Peyer's patch (tissue), 4 donors: ENCODE results near the gene TSPAN4. TPM values are rescaled to one million over a fixed set of nuclear protein-coding genes. Genes with fewer than 3 reads are reported as not detected.

Experiments used
- DNase-seq, 3 donors: peaks; one replicate each; pipeline ENCODE4 v3.0.0-alpha.2; 2017 to 2019
- H3K27ac ChIP-seq, 4 donors: fragments of 200-600 bp; sonication (generic); one replicate each; pipeline ENCODE4 v1.5.1; 2016 to 2019
- H3K27me3 ChIP-seq, 2 donors: fragments of 200-600 bp; sonication (generic); one replicate each; pipeline ENCODE4 v1.5.1; 2019
- H3K36me3 ChIP-seq, 3 donors: fragments of 200-600 bp; sonication (generic); one replicate each; pipeline ENCODE4 v1.5.1; 2016 to 2019
- H3K4me1 ChIP-seq, 4 donors: fragments of 200-600 bp; sonication (generic); one replicate each; pipeline ENCODE4 v1.5.1; 2016 to 2019
- H3K4me3 ChIP-seq, 4 donors: fragments of 200-600 bp; sonication (generic); 1 replicate in 3 of 4; 2 replicates in 1 of 4; pipeline ENCODE4 v1.5.1; 2016 to 2019; ENCODE audit warnings: mild to moderate bottlenecking in 1 of 4
- H3K9me3 ChIP-seq, 4 donors: fragments of 200-600 bp; sonication (generic); one replicate each; pipeline ENCODE4 v1.5.1; 2016 to 2019; ENCODE audit warnings: mild to moderate bottlenecking in 1 of 4
- CTCF ChIP-seq, 6 experiments: fragments of 450-650 bp in 4 of 6; fragments of 200-600 bp in 2 of 6; sonication (generic) in 1 of 6; IDR thresholded peaks; one replicate each; pipeline ENCODE4 v1.5.1; 2017 to 2019; ENCODE audit warnings: antibody characterized with exemption in 6 of 6, mild to moderate bottlenecking in 3 of 6, moderate library complexity in 1 of 6
- POLR2A ChIP-seq, 2 donors: fragments of 450-650 bp; IDR thresholded peaks; one replicate each; pipeline ENCODE4 v1.5.1; 2017; ENCODE audit warnings: antibody characterized with exemption in 2 of 2, mild to moderate bottlenecking in 2 of 2, moderate library complexity in 2 of 2
- total RNA-seq, 4 donors: library from RNA; depleted of rRNA; stranded (reverse); fragments of >200 nt; gene quantifications; one replicate each; pipeline ENCODE4 v1.1.0, GENCODE V29; 2016

Gene TSPAN4
- total RNA-seq, 4 donors from 2014 or later: 20.0 to 52.1 (median 38.4) TPM

GRCh38 chr11:866481-866880 is 23.8 kb downstream of the TSPAN4 start:
- no peaks in the 10 kb centered on the region for H3K9me3 ChIP-seq
- no peak for DNase-seq
- no peak overlapping the region for H3K27ac ChIP-seq
- H3K27me3 ChIP-seq: peaks cover 0 to 4% of the 10 kb centered on the region in 2 donors
- no peaks in the 10 kb centered on the region for H3K36me3 ChIP-seq
- no peak overlapping the region for H3K4me3 ChIP-seq
- no peak for TF ChIP-seq CTCF (IDR thresholded peaks at IDR 0.05)
- TF ChIP-seq POLR2A (IDR thresholded peaks at IDR 0.05): no peak
- H3K4me1 ChIP-seq: peaks cover 0 to 8% (median 0%) of the 10 kb centered on the region in 4 donors

- no peak for DNase-seq
- TF ChIP-seq CTCF (IDR thresholded peaks at IDR 0.05) (no peak), POLR2A (IDR thresholded peaks at IDR 0.05) (no peak)
- Histone ChIP-seq H3K27me3 (no peaks in the 10 kb centered on the region), H3K4me3 (no peak overlapping the region), H3K36me3 (no peaks in the 10 kb centered on the region), H3K27ac (no peak overlapping the region), H3K4me1 (no peaks in the 10 kb centered on the region), H3K9me3 (no peaks in the 10 kb centered on the region)
These were observed 25.3 kb downstream of the TSPAN4 start for GRCh38 chr11:867856-868358.

- Histone ChIP-seq H3K27me3 (no peaks in the 10 kb centered on the region), H3K36me3 (no peaks in the 10 kb centered on the region), H3K4me1 (no peaks in the 10 kb centered on the region), H3K9me3 (no peaks in the 10 kb centered on the region), H3K27ac (no peak overlapping the region), H3K4me3 (no peak overlapping the region)
- no peak for DNase-seq
- TF ChIP-seq CTCF (IDR thresholded peaks at IDR 0.05) (no peak), POLR2A (IDR thresholded peaks at IDR 0.05) (no peak)
These were observed 25.7 kb downstream of the TSPAN4 start for GRCh38 chr11:868394-868793.

GRCh38 chr11:868802-869201 is 26.1 kb downstream of the TSPAN4 start:
- Histone ChIP-seq H3K27ac (no peak overlapping the region), H3K4me3 (no peak overlapping the region), H3K4me1 (no peaks in the 10 kb centered on the region), H3K9me3 (no peaks in the 10 kb centered on the region), H3K27me3 (no peaks in the 10 kb centered on the region), H3K36me3 (no peaks in the 10 kb centered on the region)
- DNase-seq: no peak
- no peak for TF ChIP-seq POLR2A (IDR thresholded peaks at IDR 0.05)

GRCh38 chr11:869399-870126 is 26.9 kb downstream of the TSPAN4 start:
- Histone ChIP-seq H3K4me3 (no peak overlapping the region), H3K27ac (no peak overlapping the region), H3K36me3 (no peaks in the 10 kb centered on the region), H3K9me3 (no peaks in the 10 kb centered on the region), H3K4me1 (no peaks in the 10 kb centered on the region), H3K27me3 (no peaks in the 10 kb centered on the region)
- DNase-seq: no peak
- TF ChIP-seq CTCF (IDR thresholded peaks at IDR 0.05) (no peak), POLR2A (IDR thresholded peaks at IDR 0.05) (no peak)

- Histone ChIP-seq H3K4me3 (no peak overlapping the region), H3K27ac (no peak overlapping the region), H3K36me3 (no peaks in the 10 kb centered on the region)
These were observed 27.4 kb downstream of the TSPAN4 start for GRCh38 chr11:870127-870413.

More at GRCh38 chr11:870127-870413, 27.4 kb downstream of the TSPAN4 start:
- no peaks in the 10 kb centered on the region for H3K4me1 ChIP-seq
- no peak for TF ChIP-seq POLR2A (IDR thresholded peaks at IDR 0.05)
- no peak for TF ChIP-seq CTCF (IDR thresholded peaks at IDR 0.05)
- DNase-seq: no peak
- no peaks in the 10 kb centered on the region for H3K9me3 ChIP-seq
- H3K27me3 ChIP-seq: no peaks in the 10 kb centered on the region
